ENCODE results near the gene SEMA5A. TPM values are rescaled to one million over a fixed set of nuclear protein-coding genes. Genes with fewer than 3 reads are reported as not detected.

Gene SEMA5A
- polyA plus RNA-seq, 1 of the 3 experiments (the other 2 are of a cell fraction) = 0.58 TPM

DNA sequence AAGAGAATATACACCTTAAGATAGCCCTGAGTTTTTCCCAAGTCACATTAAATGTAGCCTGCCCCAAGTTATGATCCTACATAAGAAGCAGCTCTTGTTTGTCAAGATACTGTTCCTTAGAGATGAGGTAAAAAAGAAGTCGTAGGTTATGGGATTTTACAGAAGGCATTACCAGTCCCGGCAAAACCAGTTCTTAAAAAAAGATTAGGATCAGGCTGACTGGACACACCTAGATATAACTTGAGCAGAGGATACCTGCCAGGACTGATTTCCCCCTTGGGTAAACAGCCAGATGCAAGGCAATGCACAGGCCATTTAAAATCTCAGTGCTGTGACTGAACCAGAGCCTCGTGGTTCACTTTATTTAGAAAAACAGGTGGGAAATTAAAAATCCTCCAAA is 14.1 kb upstream of the SEMA5A start:
- POLR2A ChIA-PET = no interaction called here
- Histone ChIP-seq H3K4me3 (ENCODE audit: low read depth in 2 of 2, low read length in 1 of 2) (no peak overlapping the region), H3K27ac (ENCODE audit: low read depth in 2 of 2, low read length in 1 of 2) (no peak overlapping the region), H3K27me3 (ENCODE audit: insufficient read depth) (no peaks in the 10 kb centered on the region), H3K9me3 (no peaks in the 10 kb centered on the region), H3K9ac (no peak overlapping the region), H2AFZ (ENCODE audit: low read depth) (no peak overlapping the region), H3K79me2 (ENCODE audit: insufficient read depth) (no peaks in the 10 kb centered on the region), H4K20me1 (ENCODE audit: insufficient read depth) (no peaks in the 10 kb centered on the region), H3K4me1 (ENCODE audit: control insufficient read depth in 1 of 2, insufficient read depth in 2 of 2, low read depth in 1 of 2, low read length in 1 of 2) (no peaks in the 10 kb centered on the region; a peak in 1 of 4 replicates), H3K4me2 (no peak overlapping the region), H3K9me2 (no peaks in the 10 kb centered on the region), H3F3A (replicated peaks; ENCODE audit: insufficient read depth) (no peaks in the 10 kb centered on the region), H3K36me3 (replicated peaks in 1 of 2; ENCODE audit: control insufficient read depth in 1 of 2, insufficient read depth in 2 of 2, low read length in 1 of 2) (no peaks in the 10 kb centered on the region)
- TF ChIP-seq CTCF (IDR thresholded peaks at IDR 0.05) = no peak
- TF ChIP-seq TAF1 (IDR thresholded peaks at IDR 0.05; ENCODE audit: borderline replicate concordance, low read depth, low read length) = no peak
- no peak for TF ChIP-seq FOSL2 (IDR thresholded peaks at IDR 0.05; ENCODE audit: borderline replicate concordance, low read depth)
- TF ChIP-seq YY1 (IDR thresholded peaks at IDR 0.05; ENCODE audit: low read depth) = no peak
- TF ChIP-seq TCF12 (IDR thresholded peaks at IDR 0.05) = no peak
- TF ChIP-seq NFIC (IDR thresholded peaks at IDR 0.05; ENCODE audit: borderline replicate concordance) = no peak
- TF ChIP-seq SMC3 (IDR thresholded peaks at IDR 0.05; ENCODE audit: low read depth, low read length) = no peak
- no peak for TF ChIP-seq EP300 (IDR thresholded peaks at IDR 0.05; ENCODE audit: borderline replicate concordance in 1 of 2, low read depth in 1 of 2, low read length in 1 of 2)
- TF ChIP-seq, protein P1, sequence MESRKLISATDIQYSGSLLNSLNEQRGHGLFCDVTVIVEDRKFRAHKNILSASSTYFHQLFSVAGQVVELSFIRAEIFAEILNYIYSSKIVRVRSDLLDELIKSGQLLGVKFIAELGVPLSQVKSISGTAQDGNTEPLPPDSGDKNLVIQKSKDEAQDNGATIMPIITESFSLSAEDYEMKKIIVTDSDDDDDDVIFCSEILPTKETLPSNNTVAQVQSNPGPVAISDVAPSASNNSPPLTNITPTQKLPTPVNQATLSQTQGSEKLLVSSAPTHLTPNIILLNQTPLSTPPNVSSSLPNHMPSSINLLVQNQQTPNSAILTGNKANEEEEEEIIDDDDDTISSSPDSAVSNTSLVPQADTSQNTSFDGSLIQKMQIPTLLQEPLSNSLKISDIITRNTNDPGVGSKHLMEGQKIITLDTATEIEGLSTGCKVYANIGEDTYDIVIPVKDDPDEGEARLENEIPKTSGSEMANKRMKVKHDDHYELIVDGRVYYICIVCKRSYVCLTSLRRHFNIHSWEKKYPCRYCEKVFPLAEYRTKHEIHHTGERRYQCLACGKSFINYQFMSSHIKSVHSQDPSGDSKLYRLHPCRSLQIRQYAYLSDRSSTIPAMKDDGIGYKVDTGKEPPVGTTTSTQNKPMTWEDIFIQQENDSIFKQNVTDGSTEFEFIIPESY (IDR thresholded peaks at IDR 0.05; ENCODE audit: borderline replicate concordance, low read depth) = no peak
- TF ChIP-seq NRF1 (IDR thresholded peaks at IDR 0.05; ENCODE audit: low read depth, low read length) = no peak
- no peak for DNase-seq
- CTCF ChIA-PET = interaction anchor here (2.1 kb wide), 1 partner anchor 15 kb away, joined by 6 read pairs; no protein-coding TSS in a partner anchor
- WGBS (ENCODE audit: low lambda C conversion rate) = 55% methylated on average over 3 of the region's 3 CpGs

GRCh38 chr5:9558319-9558965 is 12.6 kb upstream of the SEMA5A start:
- TF ChIP-seq IRF3 (IDR thresholded peaks at IDR 0.05; ENCODE audit: low read depth, low read length) = no peak
- TF ChIP-seq NFIC (IDR thresholded peaks at IDR 0.05; ENCODE audit: borderline replicate concordance) = no peak
- no peak for TF ChIP-seq MAX (IDR thresholded peaks at IDR 0.05; ENCODE audit: low read depth)
- no peak for TF ChIP-seq RFX5 (IDR thresholded peaks at IDR 0.05; ENCODE audit: low read length)
- TF ChIP-seq TCF12 (IDR thresholded peaks at IDR 0.05) = no peak
- TF ChIP-seq FOXM1 (IDR thresholded peaks at IDR 0.05; ENCODE audit: low read depth) = no peak
- TF ChIP-seq MXI1 (IDR thresholded peaks at IDR 0.05; ENCODE audit: low read depth, low read length) = no peak
- H3F3A ChIP-seq (replicated peaks; ENCODE audit: insufficient read depth) = no peaks in the 10 kb centered on the region
- ChIA-PET POLR2A (no interaction called here), CTCF (interaction anchor here (2.1 kb wide), 1 partner anchor 14 kb away, joined by 6 read pairs; no protein-coding TSS in a partner anchor)
- no peaks in the 10 kb centered on the region for H3K9me3 ChIP-seq
- no peak overlapping the region for H3K27ac ChIP-seq (ENCODE audit: low read depth in 2 of 2, low read length in 1 of 2)
- DNase-seq = no peak
- no peak overlapping the region for H3K4me2 ChIP-seq
- 53% methylated on average over 5 of the region's 5 CpGs for WGBS (ENCODE audit: low lambda C conversion rate)
- no peaks in the 10 kb centered on the region for H4K20me1 ChIP-seq (ENCODE audit: insufficient read depth)
- H3K4me1 ChIP-seq (ENCODE audit: control insufficient read depth in 1 of 2, insufficient read depth in 2 of 2, low read depth in 1 of 2, low read length in 1 of 2) = no peaks in the 10 kb centered on the region; a peak in 1 of 4 replicates
- no peaks in the 10 kb centered on the region for H3K9me2 ChIP-seq
- H2AFZ ChIP-seq (ENCODE audit: low read depth) = no peak overlapping the region
- H3K79me2 ChIP-seq (ENCODE audit: insufficient read depth) = no peaks in the 10 kb centered on the region
- no peaks in the 10 kb centered on the region for H3K36me3 ChIP-seq (replicated peaks in 1 of 2; ENCODE audit: control insufficient read depth in 1 of 2, insufficient read depth in 2 of 2, low read length in 1 of 2)
- no peaks in the 10 kb centered on the region for H3K27me3 ChIP-seq (ENCODE audit: insufficient read depth)
- H3K9ac ChIP-seq = no peak overlapping the region
- H3K4me3 ChIP-seq (ENCODE audit: low read depth in 2 of 2, low read length in 1 of 2) = no peak overlapping the region
